PC-9 (cell line): ENCODE measurements around the gene C11orf52. TPM values are rescaled to one million over a fixed set of nuclear protein-coding genes. Genes with fewer than 3 reads are reported as not detected.
A peak's percentile ranks its signal among the peaks of the same experiment; 100 is the strongest.

Experiments
- BruUV-seq: library from RNA; stranded (reverse); fragments of 400-500 nt; replicated peaks from 2 replicates; lab custom pipeline; 2021; lab: Mats Ljungman, UMichigan
- CTCF ChIA-PET: fragments of 300-600 bp; sonication (Branson Sonifier 250); formaldehyde crosslinking; loops from one replicate; lab custom pipeline; 2022; ENCODE audit warnings: antibody characterized with exemption; lab: Charles Lee
- POLR2A ChIA-PET: fragments of 300-600 bp; sonication (Branson Sonifier 250); formaldehyde crosslinking; loops from one replicate; lab custom pipeline; 2022; ENCODE audit warnings: antibody characterized with exemption; ENCODE audit not compliant: unreplicated experiment; lab: Charles Lee
- DNase-seq, 2 experiments: peaks; one replicate each; pipeline versions ENCODE4 v3.0.0 to v3.0.0-alpha.2; 2015 to 2022; ENCODE audit warnings: mixed read lengths in 1 of 2
- H2AFZ ChIP-seq: fragments of 200-600 bp; sonication (generic); 2 replicates; pipeline ENCODE4 v1.8.1; 2017; ENCODE audit warnings: antibody characterized with exemption
- H3F3A ChIP-seq: fragments of 200-600 bp; sonication (generic); 2 replicates; pipeline ENCODE4 v1.8.1; 2017; ENCODE audit warnings: antibody characterized with exemption, mild to moderate bottlenecking, low read depth; ENCODE audit not compliant: insufficient read depth
- H3K27ac ChIP-seq: fragments of 200-600 bp; sonication (generic); 2 replicates; pipeline ENCODE4 v1.6.1; 2016; ENCODE audit warnings: mixed run types
- H3K27me3 ChIP-seq: fragments of 200-600 bp; sonication (generic); 2 replicates; pipeline ENCODE4 v1.6.1; 2016; ENCODE audit warnings: low read depth, mixed run types; ENCODE audit not compliant: insufficient read depth
- H3K36me3 ChIP-seq: fragments of 200-600 bp; sonication (generic); 2 replicates; pipeline ENCODE4 v1.6.1; 2016; ENCODE audit warnings: low read depth, mixed run types
- H3K4me1 ChIP-seq: fragments of 200-600 bp; sonication (generic); replicated peaks from 2 replicates; pipeline ENCODE4 v1.6.1; 2016; ENCODE audit warnings: mixed run types; ENCODE audit not compliant: insufficient read depth
- H3K4me2 ChIP-seq: fragments of 200-600 bp; sonication (generic); 2 replicates; pipeline ENCODE4 v1.6.1; 2017; ENCODE audit warnings: mixed run types
- H3K4me3 ChIP-seq: fragments of 200-600 bp; sonication (generic); 2 replicates; pipeline ENCODE4 v1.6.1; 2016; ENCODE audit warnings: mixed run types
- H3K79me2 ChIP-seq: fragments of 200-600 bp; sonication (generic); 2 replicates; pipeline ENCODE4 v1.6.1; 2017; ENCODE audit warnings: low read depth, mixed run types
- H3K9me2 ChIP-seq: fragments of 200-600 bp; sonication (generic); 2 replicates; pipeline ENCODE4 v1.8.1; 2017; ENCODE audit warnings: mild to moderate bottlenecking; ENCODE audit not compliant: insufficient read depth
- H3K9me3 ChIP-seq: fragments of 200-600 bp; sonication (generic); 2 replicates; pipeline ENCODE4 v1.8.1; 2016; ENCODE audit warnings: low read depth; ENCODE audit not compliant: insufficient read depth
- H4K20me1 ChIP-seq: fragments of 200-600 bp; sonication (generic); 2 replicates; pipeline ENCODE4 v1.8.1; 2017; ENCODE audit not compliant: insufficient read depth
- CTCF ChIP-seq: fragments of 200-600 bp; sonication (generic); conservative IDR thresholded peaks from 2 replicates; pipeline ENCODE4 v1.6.1; 2017; ENCODE audit warnings: mixed run types, antibody characterized with exemption, mild to moderate bottlenecking, moderate library complexity
- EZH2 ChIP-seq: fragments of 200-600 bp; sonication (generic); IDR thresholded peaks from 2 replicates; pipeline ENCODE4 v1.8.0; 2017; ENCODE audit warnings: antibody characterized with exemption, low read depth
- intact Hi-C: fragments of 100-400 bp; cut with micrococcal nuclease; formaldehyde crosslinking; loops from one replicate; pipeline ENCODE4 v1.10.0; 2022; ENCODE audit not compliant: unreplicated experiment
- total RNA-seq: library from RNA; stranded (reverse); gene quantifications from 2 replicates; pipeline ENCODE4 v1.2.3, GENCODE V29; 2021

The C11orf52 gene
- total RNA-seq, 1 experiment from 2014 or later: 6.4 TPM

DNA sequence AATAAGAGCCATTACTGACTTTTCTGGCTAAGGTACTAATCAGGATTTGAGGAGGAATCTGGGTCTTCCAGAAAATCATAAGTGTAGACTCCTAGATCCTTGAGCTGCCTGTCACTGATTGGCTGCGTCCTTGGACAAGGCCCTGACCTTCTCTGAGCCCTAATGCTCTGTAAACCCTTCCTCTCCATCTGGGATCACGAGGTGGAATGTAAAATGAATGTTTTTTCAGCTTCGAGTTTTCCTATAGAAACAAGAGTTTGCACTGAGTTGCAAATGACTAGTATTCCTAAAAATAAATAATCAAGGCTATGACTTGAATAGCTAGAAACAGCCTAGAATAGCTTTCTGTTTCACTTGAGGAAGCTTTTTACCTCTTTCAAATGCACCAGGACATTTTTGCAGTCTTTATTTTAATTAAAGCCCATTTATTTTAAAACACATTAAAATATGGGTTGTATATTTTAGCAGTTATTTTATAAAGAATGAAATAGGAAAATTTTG lies 17.4 kb downstream of the C11orf52 start:
- Histone ChIP-seq H2AFZ (no peak overlapping the region), H3K9me2 (no peaks in the 10 kb centered on the region), H3K79me2 (no peaks in the 10 kb centered on the region), H3K4me3 (peak overlapping the region; percentile 67; the same call in 1 of the 2 replicates), H3K4me2 (peak overlapping the region; percentile 96), H3F3A (peaks cover 8% of the 10 kb centered on the region; the same call in 1 of the 2 replicates), H3K4me1 (0 out of 2 replicates have a peak, but pooled peaks cover 8% of the 10 kb centered on the region), H3K27me3 (0 out of 2 replicates have a peak, but pooled peaks cover 3% of the 10 kb centered on the region), H3K36me3 (no peaks in the 10 kb centered on the region), H3K27ac (no peak overlapping the region), H3K9me3 (no peaks in the 10 kb centered on the region), H4K20me1 (no peaks in the 10 kb centered on the region)
- no TSS peak for BruUV-seq
- intact Hi-C loops: no loop called here
- CTCF ChIA-PET: no interaction called here
- POLR2A ChIA-PET: interaction anchor here (0.7 kb wide), 1 partner anchor 217 kb away, joined by 8 read pairs; no protein-coding TSS in a partner anchor
- no peak for TF ChIP-seq EZH2
- no peak for TF ChIP-seq CTCF
- no peak for DNase-seq

DNA sequence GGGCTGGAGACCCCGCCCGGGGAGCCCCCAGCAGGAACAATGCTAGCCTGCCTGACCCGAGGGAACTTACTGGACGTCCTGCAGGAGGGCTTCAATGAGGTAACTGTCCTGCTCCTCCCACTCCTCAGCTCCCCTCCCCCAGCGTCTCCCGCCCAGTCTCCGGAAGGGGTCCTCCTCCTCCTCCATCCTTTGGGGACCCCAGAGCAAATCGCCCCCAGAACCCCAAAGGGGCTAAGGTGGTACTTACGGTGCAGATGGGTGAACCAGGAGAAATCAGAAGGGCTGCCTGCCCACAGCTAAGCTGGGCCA lies 18.7 kb downstream of the C11orf52 start:
- Histone ChIP-seq H3K4me3 (peak overlapping the region; percentile 67), H3K27me3 (0 out of 2 replicates have a peak, but pooled peaks cover 3% of the 10 kb centered on the region), H3F3A (peaks cover 8% of the 10 kb centered on the region; the same call in 1 of the 2 replicates), H3K36me3 (no peaks in the 10 kb centered on the region), H3K9me3 (no peaks in the 10 kb centered on the region), H3K4me2 (peak overlapping the region; percentile 96), H3K4me1 (0 out of 2 replicates have a peak, but pooled peaks cover 8% of the 10 kb centered on the region), H4K20me1 (no peaks in the 10 kb centered on the region), H2AFZ (peak overlapping the region; percentile 84), H3K27ac (no peak overlapping the region), H3K9me2 (no peaks in the 10 kb centered on the region), H3K79me2 (no peaks in the 10 kb centered on the region)
- intact Hi-C loops: no loop called here
- DNase-seq: no peak
- ChIA-PET POLR2A (interaction anchor here (0.5 to 0.7 kb wide), 3 partner anchors 11 to 255 kb away, joined by 3 to 5 read pairs (median 4); no protein-coding TSS in a partner anchor), CTCF (interaction anchor here (0.7 kb wide), 1 partner anchor 525 kb away, joined by 6 read pairs; no protein-coding TSS in a partner anchor)
- no TSS peak for BruUV-seq
- no peak for TF ChIP-seq CTCF
- TF ChIP-seq EZH2: no peak

- Histone ChIP-seq H3K4me1 (0 out of 2 replicates have a peak, but pooled peaks cover 8% of the 10 kb centered on the region), H4K20me1 (no peaks in the 10 kb centered on the region), H3K4me3 (no peak overlapping the region), H3K27me3 (0 out of 2 replicates have a peak, but pooled peaks cover 3% of the 10 kb centered on the region), H2AFZ (0 out of 2 replicates have a peak overlapping the region, but pooled peaks have one; percentile 84), H3K79me2 (no peaks in the 10 kb centered on the region), H3F3A (peaks cover 8% of the 10 kb centered on the region; the same call in 1 of the 2 replicates), H3K9me2 (no peaks in the 10 kb centered on the region), H3K4me2 (peak overlapping the region; percentile 96; the same call in 1 of the 2 replicates), H3K36me3 (no peaks in the 10 kb centered on the region), H3K27ac (no peak overlapping the region), H3K9me3 (no peaks in the 10 kb centered on the region)
- DNase-seq: no peak
- ChIA-PET POLR2A (interaction anchor here (0.5 to 0.7 kb wide), 2 partner anchors 11 to 255 kb away, joined by 3 to 4 read pairs; no protein-coding TSS in a partner anchor), CTCF (no interaction called here)
- BruUV-seq: no TSS peak
- TF ChIP-seq CTCF (no peak), EZH2 (no peak)
- intact Hi-C loops: no loop called here
These were observed 19.1 kb downstream of the C11orf52 start for GRCh38 chr11:111937844-111938243.
